Esophagus squamous epithelium (tissue), 5 donors: ENCODE measurements around the gene DNAH7. TPM values are rescaled to one million over a fixed set of nuclear protein-coding genes. Genes with fewer than 3 reads are reported as not detected.

Source experiments
- DNase-seq: peaks from one replicate; lab custom pipeline; 2025; lab: John Stamatoyannopoulos, UW
- H3K27ac ChIP-seq, 4 donors: fragments of 200-600 bp; sonication (generic); one replicate each; pipeline ENCODE4 v1.5.1; 2016 to 2019; ENCODE audit warnings: mild to moderate bottlenecking in 1 of 4
- H3K27me3 ChIP-seq, 4 donors: fragments of 200-600 bp; sonication (generic); 1 replicate in 3 of 4; 2 replicates in 1 of 4; pipeline versions ENCODE4 v1.5.1 to v1.6.0; 2017 to 2021; ENCODE audit warnings: antibody characterized with exemption in 1 of 4
- H3K36me3 ChIP-seq, 3 donors: fragments of 200-600 bp; sonication (generic); one replicate each; pipeline ENCODE4 v1.5.1; 2016 to 2019
- H3K4me1 ChIP-seq, 3 donors: fragments of 200-600 bp; sonication (generic); one replicate each; pipeline ENCODE4 v1.5.1; 2017 to 2019
- H3K4me3 ChIP-seq, 4 donors: fragments of 200-600 bp; sonication (generic); 1 replicate in 3 of 4; 2 replicates in 1 of 4; pipeline ENCODE4 v1.5.1; 2016 to 2019; ENCODE audit warnings: mild to moderate bottlenecking in 2 of 4, moderate library complexity in 1 of 4
- H3K9me3 ChIP-seq, 3 donors: fragments of 200-600 bp; sonication (generic); one replicate each; pipeline ENCODE4 v1.5.1; 2016 to 2019
- POLR2A ChIP-seq, 4 donors: fragments of 450-650 bp; IDR thresholded peaks; one replicate each; pipeline ENCODE4 v1.6.1; 2017; ENCODE audit warnings: antibody characterized with exemption in 4 of 4, mild to moderate bottlenecking in 4 of 4, moderate library complexity in 3 of 4
- WGBS, 2 donors: methylation state at CpG; one replicate each; pipeline ENCODE4 v1.1.5; 2018; 5-methylcytosine and 5-hydroxymethylcytosine counted together
- intact Hi-C: fragments of 100-400 bp; cut with DNase I; formaldehyde crosslinking; loops from one replicate; pipeline ENCODE4 v1.15.0; 2022
- total RNA-seq, 4 donors: library from RNA; depleted of rRNA; stranded (reverse); fragments of >200 nt; gene quantifications; one replicate each; pipeline ENCODE4 v1.1.0, GENCODE V29; 2016
- TF ChIP-seq, protein P1 (sequence below), 6 experiments: fragments of 450-650 bp in 4 of 6; fragments of 200-600 bp in 2 of 6; sonication (generic) in 2 of 6; IDR thresholded peaks; one replicate each; pipeline ENCODE4 v1.5.1; 2016 to 2019; ENCODE audit warnings: antibody characterized with exemption in 6 of 6, mild to moderate bottlenecking in 4 of 6, moderate library complexity in 4 of 6
- donor health status: DM: yes; HTN: yes; CAD: no.

The DNAH7 gene
- total RNA-seq, 4 donors from 2014 or later, result 0.15 to 0.76 (median 0.28) TPM

- Histone ChIP-seq H3K27me3 (no peaks in the 10 kb centered on the region), H3K4me3 (no peak overlapping the region), H3K27ac (no peak overlapping the region), H3K9me3 (no peaks in the 10 kb centered on the region), H3K4me1 (no peaks in the 10 kb centered on the region), H3K36me3 (no peaks in the 10 kb centered on the region)
- TF ChIP-seq, protein P1, sequence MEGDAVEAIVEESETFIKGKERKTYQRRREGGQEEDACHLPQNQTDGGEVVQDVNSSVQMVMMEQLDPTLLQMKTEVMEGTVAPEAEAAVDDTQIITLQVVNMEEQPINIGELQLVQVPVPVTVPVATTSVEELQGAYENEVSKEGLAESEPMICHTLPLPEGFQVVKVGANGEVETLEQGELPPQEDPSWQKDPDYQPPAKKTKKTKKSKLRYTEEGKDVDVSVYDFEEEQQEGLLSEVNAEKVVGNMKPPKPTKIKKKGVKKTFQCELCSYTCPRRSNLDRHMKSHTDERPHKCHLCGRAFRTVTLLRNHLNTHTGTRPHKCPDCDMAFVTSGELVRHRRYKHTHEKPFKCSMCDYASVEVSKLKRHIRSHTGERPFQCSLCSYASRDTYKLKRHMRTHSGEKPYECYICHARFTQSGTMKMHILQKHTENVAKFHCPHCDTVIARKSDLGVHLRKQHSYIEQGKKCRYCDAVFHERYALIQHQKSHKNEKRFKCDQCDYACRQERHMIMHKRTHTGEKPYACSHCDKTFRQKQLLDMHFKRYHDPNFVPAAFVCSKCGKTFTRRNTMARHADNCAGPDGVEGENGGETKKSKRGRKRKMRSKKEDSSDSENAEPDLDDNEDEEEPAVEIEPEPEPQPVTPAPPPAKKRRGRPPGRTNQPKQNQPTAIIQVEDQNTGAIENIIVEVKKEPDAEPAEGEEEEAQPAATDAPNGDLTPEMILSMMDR (IDR thresholded peaks at IDR 0.05), result no peak
- no peak for TF ChIP-seq POLR2A (IDR thresholded peaks at IDR 0.05)
- intact Hi-C loops, result loop anchor here (10.0 kb wide), 2 partner anchors 198 to 258 kb away; no protein-coding TSS in a partner anchor
- no peak for DNase-seq
- 56 to 70% methylated on average over 5 of the region's 5 CpGs for WGBS, 2 donors
Observed at GRCh38 chr2:196076778-196077568, 8.3 kb upstream of the DNAH7 start.

- Histone ChIP-seq H3K9me3 (no peaks in the 10 kb centered on the region), H3K27ac (no peak overlapping the region), H3K4me1 (no peaks in the 10 kb centered on the region), H3K27me3 (no peaks in the 10 kb centered on the region), H3K36me3 (no peaks in the 10 kb centered on the region), H3K4me3 (no peak overlapping the region)
- no peak for DNase-seq
- 0 to 4% methylated on average over 1 of the region's 1 CpG for WGBS, 2 donors
- TF ChIP-seq, protein P1 (IDR thresholded peaks at IDR 0.05), result no peak
- no peak for TF ChIP-seq POLR2A (IDR thresholded peaks at IDR 0.05)
- intact Hi-C loops, result loop anchor here (10.0 kb wide), 2 partner anchors 200 to 260 kb away; no protein-coding TSS in a partner anchor
Observed at GRCh38 chr2:196075196-196075595, 6.6 kb upstream of the DNAH7 start.

- H3K27me3 ChIP-seq, result no peaks in the 10 kb centered on the region
- H3K27ac ChIP-seq, result no peak overlapping the region
- TF ChIP-seq POLR2A (IDR thresholded peaks at IDR 0.05), result no peak
- TF ChIP-seq, protein P1 (IDR thresholded peaks at IDR 0.05), result no peak
- intact Hi-C loops, result loop anchor here (10.0 kb wide), 2 partner anchors 200 to 260 kb away; no protein-coding TSS in a partner anchor
- no peak overlapping the region for H3K4me3 ChIP-seq
- H3K36me3 ChIP-seq, result no peaks in the 10 kb centered on the region
- no peak for DNase-seq
- H3K9me3 ChIP-seq, result no peaks in the 10 kb centered on the region
- no peaks in the 10 kb centered on the region for H3K4me1 ChIP-seq
Observed at GRCh38 chr2:196074631-196075030, 6.0 kb upstream of the DNAH7 start.

DNA sequence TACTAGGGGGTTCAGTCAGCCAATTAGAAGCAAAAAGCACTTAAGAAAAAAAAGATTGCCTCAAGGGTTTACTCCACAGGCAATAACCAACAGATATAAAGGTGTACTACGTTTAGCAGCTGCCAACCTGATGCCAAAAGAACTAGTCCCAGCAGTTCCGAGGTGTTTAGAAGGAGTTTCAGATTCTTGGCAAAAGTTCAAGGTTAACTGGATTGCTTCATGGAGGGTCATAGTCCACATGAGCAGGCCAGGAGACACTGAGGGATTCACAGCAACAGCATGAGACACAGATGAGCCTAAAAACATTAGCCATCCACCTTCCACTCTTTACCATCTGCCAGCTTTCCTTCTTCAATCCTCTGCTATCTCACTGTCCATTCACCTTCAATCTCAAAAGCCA lies 4.9 kb upstream of the DNAH7 start:
- no peak for TF ChIP-seq POLR2A (IDR thresholded peaks at IDR 0.05)
- TF ChIP-seq, protein P1 (IDR thresholded peaks at IDR 0.05), result no peak
- Histone ChIP-seq H3K9me3 (no peaks in the 10 kb centered on the region), H3K4me1 (peaks cover 0 to 7% (median 0%) of the 10 kb centered on the region in 3 donors), H3K27me3 (no peaks in the 10 kb centered on the region), H3K27ac (no peak overlapping the region), H3K36me3 (no peaks in the 10 kb centered on the region), H3K4me3 (no peak overlapping the region)
- WGBS, 2 donors, result 17 to 40% methylated on average over 2 of the region's 2 CpGs
- intact Hi-C loops, result loop anchor here (10.0 kb wide), 2 partner anchors 201 to 261 kb away; no protein-coding TSS in a partner anchor
- DNase-seq, result no peak

DNA sequence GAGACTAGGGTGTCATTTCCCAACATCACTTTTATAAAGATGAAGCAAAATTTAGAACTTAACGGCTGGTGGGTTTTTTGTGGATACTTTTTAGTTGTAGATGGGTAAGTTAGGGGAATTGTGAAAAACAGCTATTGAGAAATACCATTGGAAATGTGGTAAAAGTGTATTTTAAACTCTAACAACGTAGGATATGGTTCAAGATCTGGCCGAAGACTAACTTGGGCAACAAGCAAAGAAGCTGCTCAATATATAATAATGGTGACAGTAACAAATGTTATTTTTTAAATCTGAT lies 1.6 kb downstream of the DNAH7 start:
- H3K36me3 ChIP-seq, result no peaks in the 10 kb centered on the region
- no peak overlapping the region for H3K27ac ChIP-seq
- WGBS, 2 donors, result 15 to 22% methylated on average over 3 of the region's 3 CpGs
- H3K4me1 ChIP-seq, result peaks cover 0 to 22% (median 8%) of the 10 kb centered on the region in 3 donors
- no peaks in the 10 kb centered on the region for H3K9me3 ChIP-seq
- intact Hi-C loops, result no loop called here
- no peak for DNase-seq
- TF ChIP-seq POLR2A (IDR thresholded peaks at IDR 0.05), result no peak
- TF ChIP-seq, protein P1 (IDR thresholded peaks at IDR 0.05), result peak in 1 of 6 experiments; percentile 2
- no peak overlapping the region for H3K4me3 ChIP-seq
- no peaks in the 10 kb centered on the region for H3K27me3 ChIP-seq
